ENCODE results near the gene LHX2.
A peak's percentile ranks its signal among the peaks of the same experiment; 100 is the strongest.
"Not testable (repeated sequence)": the region's sequence is repeated elsewhere in the genome, so short reads cannot be mapped to it uniquely, and the experiment has no call there.

LHX2 gene

DNA sequence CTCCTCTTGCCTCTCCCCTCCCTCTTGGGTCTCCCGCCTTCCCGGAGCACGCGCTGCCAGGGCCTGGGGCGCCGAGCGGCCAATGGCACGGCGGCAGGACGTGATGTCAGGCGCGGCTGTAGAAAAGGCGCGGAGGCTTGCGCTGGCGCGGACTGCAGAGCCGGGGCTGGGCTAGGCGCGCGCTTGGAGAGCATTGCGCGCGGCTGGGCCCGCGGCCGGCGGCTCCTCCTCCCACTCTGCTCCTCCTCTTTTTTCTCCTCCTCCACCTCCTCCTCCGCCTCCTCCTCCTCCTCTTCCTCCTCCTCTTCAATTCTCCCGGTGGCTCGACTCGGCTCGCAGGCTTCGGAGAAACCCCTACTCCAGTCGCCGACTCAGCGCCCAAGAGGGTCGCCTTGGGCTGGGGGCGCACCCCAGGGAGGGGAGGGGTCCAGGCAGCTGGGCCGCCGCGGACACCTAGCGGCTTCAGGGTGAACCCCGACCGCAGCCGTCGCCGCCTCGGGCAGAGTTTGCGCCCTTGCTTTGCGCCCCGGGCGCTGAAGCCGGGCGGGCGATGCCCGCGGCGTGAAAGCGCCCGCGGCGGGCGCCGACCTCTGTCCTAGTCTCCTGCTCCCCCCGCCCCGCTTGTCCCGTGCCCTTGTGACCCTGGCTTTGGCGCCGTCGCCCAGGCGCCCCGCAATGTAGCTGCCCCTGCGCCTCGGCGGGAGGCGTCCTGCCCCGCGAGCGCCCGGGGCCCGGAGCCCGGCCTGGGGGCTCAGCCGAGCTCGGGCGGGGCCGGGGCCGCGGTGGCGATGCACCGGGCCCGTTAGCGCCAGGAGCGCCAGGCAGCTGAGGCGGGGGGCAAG is at the start of gene LHX2:
Gene LHX2, plus strand, starts transcription at position 309 of the 842 bp plus-strand sequence. CDS start 581 bp downstream, outside the sequence.
- peak; percentile 95 for DNase-seq

DNA sequence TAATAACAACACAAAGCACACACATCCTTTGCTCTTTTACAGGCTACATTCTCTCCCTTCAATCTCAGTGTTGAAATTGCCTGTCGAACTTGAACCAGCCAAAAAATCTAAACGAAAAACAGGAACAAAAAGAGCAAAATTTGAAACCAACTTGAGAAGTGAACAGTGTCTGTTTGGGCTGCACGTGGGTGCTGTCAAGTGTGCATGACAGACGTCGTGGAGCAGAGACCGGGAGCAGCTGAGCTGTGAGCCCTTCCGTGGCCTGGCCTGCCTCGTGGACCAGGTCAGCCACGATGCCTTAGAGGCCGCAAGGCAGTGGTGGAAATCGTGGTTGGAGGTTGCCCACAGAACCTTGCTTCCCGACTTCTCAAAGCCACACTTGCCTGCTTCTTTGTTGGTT is 46.8 kb upstream of the LHX2 start:
- DNase-seq: no peak

- DNase-seq: no peak
Measured at GRCh38 chr9:123965801-123966686, 45.5 kb upstream of the LHX2 start.

DNA sequence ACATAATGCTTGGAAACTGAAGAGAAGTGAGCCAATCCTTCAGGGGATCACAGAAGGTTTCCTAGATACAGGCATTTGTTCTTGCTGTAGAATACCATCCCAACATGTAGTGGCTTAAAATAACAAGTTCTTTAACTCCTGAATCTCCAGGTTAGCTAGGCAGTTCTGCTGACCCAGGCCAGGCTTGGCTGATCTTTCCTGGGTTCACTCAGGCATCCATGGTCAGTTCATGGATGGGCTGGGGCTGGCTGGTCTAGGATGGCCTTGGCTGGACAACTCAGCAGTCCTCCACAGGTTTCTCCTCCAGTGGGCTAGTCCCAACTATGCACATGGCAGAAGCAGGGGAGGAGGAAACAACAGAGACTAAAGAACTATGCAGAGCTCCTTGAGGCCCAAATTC is 44.2 kb upstream of the LHX2 start:
- no peak for DNase-seq

DNA sequence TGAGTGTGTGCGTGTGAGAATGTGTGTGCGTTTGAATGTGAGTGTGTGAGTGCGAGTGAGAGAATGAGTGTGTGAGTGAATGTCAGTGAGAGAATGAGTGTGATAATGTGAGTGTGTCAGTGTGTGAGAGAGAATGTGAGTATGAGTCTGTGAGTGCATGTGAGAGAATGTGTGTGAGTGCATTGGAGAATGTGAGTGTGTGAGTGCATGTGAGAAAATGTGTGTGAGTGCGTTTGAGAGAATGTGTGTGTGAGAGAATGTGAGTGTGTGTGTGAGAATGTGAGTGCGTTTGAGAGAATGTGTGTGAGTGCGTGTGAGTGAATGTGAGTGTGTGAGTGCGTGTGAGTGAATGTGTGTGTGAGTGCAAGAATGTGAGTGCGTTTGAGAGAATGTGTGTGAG is 39.0 kb upstream of the LHX2 start:
- no peak for DNase-seq

GRCh38 chr9:123973590-123974223 is 37.9 kb upstream of the LHX2 start:
- no peak for DNase-seq

- no peak for DNase-seq
Measured at GRCh38 chr9:123974471-123974870, 37.1 kb upstream of the LHX2 start.

DNA sequence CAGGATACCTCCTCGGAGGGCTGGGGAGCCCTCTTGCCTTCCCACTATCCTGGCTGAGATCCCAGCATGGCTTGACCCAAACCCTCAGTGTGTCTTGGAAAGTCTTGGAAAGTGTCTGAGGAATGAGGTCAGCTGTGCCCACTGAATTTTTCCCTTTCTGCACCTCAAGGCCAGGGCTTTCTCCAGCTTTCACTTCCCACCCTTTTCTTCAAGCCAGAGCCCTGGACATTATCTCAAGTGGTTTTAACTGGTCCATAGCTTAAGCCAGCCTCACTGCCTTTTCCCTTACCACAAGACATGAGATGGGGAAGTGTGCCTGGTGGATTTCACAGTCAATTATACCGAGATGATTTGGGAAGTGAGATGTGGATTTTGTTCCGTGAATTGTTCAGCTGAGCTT is 35.7 kb upstream of the LHX2 start:
- no peak for DNase-seq

DNA sequence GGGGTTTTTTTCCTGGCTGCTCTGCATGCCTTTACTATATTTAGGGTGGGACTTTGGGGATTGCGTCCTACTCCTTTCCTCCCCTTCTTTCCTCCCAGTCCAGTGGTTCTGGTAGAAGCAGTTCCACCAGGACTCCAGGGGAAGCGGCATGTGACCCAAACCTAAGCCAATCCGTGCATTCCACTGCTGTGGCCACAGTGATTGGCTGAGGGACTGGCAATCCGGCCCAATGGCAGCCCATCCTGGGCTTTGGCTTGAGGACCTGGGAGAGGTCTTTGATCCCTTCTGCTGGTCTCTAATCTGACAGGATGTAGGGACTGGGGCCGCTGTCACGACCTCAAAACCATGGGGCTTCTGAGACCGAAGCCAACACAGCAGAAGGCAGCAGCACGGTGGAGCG is 35.0 kb upstream of the LHX2 start:
- not testable (repeated sequence) for DNase-seq

DNA sequence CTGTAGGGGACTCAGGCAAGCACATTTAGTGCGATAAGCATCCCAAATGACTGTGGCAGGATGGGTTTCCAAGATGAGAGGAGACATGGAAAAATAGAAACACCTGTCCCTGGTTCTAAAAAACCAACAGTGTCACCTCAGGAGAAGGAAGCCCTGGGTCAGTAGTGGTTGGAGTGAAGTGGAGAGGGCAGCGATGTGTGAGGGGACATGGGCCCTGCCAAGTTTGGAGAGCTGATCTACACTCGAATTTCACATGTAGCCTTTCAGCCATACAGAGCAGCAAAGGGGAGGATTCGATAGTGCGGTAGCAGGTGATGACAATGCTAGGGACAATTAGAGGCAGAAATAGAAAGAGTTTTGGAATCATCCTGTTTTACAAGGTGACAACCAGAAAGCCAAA is 32.6 kb upstream of the LHX2 start:
- peak; percentile 89 for DNase-seq

DNA sequence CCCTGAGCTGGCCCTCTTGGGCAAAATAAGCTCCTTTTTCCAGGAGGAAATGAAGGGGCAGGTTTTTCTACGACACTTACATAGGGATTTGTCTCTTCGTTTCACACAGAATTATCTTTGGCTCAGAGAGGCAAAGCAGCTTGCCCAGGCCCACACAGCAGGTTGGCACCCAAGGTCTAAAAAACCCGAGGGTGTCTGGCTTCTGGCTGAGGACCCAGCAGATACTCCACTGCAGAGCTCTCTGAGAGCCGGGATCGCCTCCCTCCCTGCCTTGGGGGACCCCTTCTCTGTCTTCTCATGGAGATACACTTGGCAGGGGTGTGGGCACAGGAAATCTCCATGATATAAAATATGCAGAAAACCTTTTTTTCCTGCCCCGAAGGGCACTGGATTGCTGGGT is 29.0 kb upstream of the LHX2 start:
- no peak for DNase-seq

GRCh38 chr9:123983047-123983446 is 28.5 kb upstream of the LHX2 start:
- DNase-seq: no peak

DNA sequence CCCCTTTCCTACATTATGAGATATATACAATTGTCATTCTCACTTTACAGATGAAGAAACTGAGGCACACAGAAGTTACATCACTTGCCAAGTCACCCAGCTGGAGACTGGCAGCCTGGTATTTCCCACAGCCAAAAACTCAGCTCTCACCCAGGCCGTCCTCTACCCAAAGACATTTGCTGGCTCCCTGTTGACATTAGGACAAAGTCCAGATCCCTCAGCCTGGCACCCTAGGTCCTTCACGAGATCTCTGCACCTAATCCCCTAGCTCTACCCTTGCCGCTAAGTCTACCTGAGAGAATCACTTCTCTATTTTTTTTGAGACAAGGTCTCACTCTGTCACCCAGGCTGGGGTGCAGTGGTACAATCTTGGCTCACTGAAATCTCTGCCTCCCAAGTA is 26.8 kb upstream of the LHX2 start:
- DNase-seq: no peak

- no peak for DNase-seq
Measured at GRCh38 chr9:123985869-123986268, 25.7 kb upstream of the LHX2 start.

DNA sequence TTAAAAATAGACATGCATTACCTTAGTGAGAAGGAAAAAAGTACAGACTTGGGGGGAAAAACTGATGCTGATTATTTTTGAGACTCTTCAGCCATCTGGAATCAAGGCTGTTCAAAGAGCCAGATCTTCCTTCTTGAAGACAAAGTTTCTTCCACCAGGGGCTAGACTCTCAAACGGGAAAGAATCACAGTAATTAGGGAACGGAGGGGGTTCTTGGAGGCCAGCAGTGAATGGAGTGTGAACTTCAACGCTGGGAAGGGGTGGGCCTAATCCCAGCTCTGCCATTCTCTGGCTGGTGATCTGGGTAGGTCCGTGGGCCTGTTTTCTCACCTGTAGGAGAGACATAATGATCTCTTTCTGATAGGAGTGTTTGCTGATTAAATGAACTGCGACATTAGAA is 21.1 kb upstream of the LHX2 start:
- DNase-seq: no peak

DNA sequence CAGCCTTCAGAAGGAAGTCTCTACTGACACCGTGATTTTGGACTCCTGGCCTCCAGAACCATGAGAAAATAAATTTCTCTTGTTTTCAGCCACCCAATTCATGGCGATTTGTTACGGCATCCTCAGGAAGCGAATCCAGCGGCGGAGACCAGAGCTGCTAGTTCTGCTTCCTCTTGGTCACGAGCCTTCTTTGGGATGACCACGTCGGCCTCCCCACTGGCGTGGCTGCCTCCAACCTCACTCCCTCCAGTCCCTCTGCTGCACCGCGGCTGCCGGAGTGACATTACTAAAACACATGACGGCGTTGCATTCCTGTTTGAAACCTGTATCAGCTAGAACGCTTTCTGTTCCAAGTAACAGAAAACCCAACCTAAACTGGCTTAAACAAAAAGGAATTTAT is 18.9 kb upstream of the LHX2 start:
- not testable (repeated sequence) for DNase-seq

GRCh38 chr9:123996731-123997421 is 14.7 kb upstream of the LHX2 start:
- DNase-seq: no peak

DNA sequence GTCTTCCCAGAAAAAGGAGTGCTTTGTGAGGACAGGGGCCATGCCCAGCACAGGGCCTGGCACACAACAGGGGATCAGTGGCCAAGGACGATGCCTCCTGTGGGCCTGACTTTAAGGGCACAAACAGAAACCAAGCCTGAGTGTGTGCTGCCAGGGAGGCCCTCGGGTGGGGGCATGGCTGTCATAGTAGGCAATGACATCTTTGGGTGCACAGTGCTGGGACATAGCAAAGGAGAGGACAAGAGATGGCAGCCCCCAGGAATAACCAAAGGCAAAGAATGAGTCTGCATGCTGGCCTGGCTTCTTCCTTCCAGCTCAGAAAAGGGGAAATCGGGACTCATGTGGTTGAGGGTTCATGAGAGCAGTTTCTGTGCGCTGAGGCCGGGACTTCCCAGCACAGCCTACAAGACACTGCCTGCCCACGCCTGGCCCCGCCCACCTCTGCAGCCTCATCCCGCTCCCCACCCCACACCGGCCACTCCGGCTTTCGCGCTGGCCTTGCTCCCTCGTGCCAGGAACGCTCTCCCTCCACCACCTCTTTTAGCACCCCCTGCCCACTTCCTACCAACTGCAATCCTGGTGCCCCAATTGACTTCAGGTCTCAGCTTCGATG is 13.8 kb upstream of the LHX2 start:
- no peak for DNase-seq

- DNase-seq: no peak
Measured at GRCh38 chr9:123998278-123998925, 13.2 kb upstream of the LHX2 start.

- no peak for DNase-seq
Measured at GRCh38 chr9:123998970-123999621, 12.5 kb upstream of the LHX2 start.

DNA sequence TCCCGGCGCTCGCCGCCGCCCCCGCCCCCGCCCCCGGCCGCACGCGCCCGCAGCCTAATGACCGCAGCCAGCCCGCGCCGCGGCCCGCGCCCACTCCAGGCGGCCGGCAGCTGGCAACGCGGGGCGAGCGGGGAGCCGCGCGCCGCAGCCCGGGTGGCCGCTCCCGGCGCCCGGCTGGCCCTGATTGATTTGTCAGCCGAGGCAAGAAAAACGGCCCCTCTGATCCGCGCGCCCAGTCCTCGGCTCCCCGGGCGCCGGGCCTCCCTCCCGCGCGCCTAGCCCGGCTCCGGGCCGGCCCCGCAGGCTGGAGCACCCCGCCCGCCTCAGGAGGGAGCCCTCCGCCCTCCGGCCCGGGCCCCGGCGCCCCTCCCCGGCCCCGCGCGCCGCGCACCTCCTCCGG is 11.9 kb upstream of the LHX2 start:
- no peak for DNase-seq
